ENCODE results near the gene FEM1A. TPM values are rescaled to one million over a fixed set of nuclear protein-coding genes. Genes with fewer than 3 reads are reported as not detected.

The FEM1A gene
- total RNA-seq, 1 experiment from 2014 or later: 15.4 TPM

DNA sequence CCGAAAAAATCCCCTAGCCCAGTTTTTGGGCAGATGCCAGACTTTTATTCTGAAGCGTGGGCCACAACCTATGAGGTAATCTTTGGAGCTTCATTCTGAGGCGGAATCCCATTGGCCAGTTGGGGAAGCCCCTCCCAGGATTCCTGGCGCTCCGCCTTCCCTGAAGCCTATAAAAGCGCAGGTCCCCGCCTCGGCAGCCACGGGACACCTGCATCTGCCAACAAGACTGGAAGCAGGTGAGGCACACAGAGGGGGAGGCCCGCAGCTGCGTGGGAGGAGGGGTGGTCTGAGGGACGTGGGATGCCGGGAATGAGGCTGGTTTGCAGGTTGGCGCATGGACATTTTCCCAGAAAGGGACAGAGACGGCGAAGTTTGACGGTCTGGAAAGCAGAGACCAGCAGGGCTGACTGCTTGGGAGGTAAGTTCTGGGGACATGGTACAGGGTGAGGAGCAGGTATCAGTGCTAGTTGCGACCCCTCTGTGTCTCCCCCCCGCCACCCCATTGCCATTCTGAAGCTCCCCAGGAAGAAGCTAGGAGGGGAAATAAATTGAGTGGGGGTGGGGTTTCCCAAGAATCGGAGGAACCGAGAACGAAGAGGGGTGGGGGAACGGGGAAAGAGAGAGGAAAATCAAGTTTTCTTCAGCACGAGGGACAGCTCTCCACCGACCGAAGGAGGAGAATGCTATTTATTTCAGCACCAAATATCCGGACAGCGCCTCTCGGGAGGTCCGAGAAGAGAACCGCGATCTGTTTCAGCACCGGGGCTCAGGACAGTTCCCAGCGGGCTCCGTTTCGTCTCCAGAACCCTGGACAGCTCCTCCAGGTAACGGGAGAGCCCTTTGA, 22.4 kb upstream of the FEM1A start:
- Mint-ChIP-seq H3K27me3 (ENCODE audit: insufficient read depth, unreplicated experiment) (peaks cover 3% of the 10 kb centered on the region), H3K9me3 (ENCODE audit: unreplicated experiment) (no peaks in the 10 kb centered on the region), H3K4me3 (ENCODE audit: unreplicated experiment) (no peak overlapping the region), H3K27ac (ENCODE audit: low read depth, unreplicated experiment) (no peak overlapping the region), H3K36me3 (ENCODE audit: insufficient read depth, unreplicated experiment) (no peaks in the 10 kb centered on the region), H3K4me1 (ENCODE audit: insufficient read depth, unreplicated experiment) (peaks cover 11% of the 10 kb centered on the region)
- DNase-seq (ENCODE audit: unreplicated experiment): peak; percentile 90
- TF ChIP-seq, protein P1, sequence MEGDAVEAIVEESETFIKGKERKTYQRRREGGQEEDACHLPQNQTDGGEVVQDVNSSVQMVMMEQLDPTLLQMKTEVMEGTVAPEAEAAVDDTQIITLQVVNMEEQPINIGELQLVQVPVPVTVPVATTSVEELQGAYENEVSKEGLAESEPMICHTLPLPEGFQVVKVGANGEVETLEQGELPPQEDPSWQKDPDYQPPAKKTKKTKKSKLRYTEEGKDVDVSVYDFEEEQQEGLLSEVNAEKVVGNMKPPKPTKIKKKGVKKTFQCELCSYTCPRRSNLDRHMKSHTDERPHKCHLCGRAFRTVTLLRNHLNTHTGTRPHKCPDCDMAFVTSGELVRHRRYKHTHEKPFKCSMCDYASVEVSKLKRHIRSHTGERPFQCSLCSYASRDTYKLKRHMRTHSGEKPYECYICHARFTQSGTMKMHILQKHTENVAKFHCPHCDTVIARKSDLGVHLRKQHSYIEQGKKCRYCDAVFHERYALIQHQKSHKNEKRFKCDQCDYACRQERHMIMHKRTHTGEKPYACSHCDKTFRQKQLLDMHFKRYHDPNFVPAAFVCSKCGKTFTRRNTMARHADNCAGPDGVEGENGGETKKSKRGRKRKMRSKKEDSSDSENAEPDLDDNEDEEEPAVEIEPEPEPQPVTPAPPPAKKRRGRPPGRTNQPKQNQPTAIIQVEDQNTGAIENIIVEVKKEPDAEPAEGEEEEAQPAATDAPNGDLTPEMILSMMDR (IDR thresholded peaks at IDR 0.05; ENCODE audit: unreplicated experiment): no peak
- POLR2A ChIA-PET: interaction anchor here (0.6 to 0.7 kb wide), 2 partner anchors 18 to 22 kb away, joined by 4 to 5 read pairs; no protein-coding TSS in a partner anchor
- CTCF ChIA-PET: interaction anchor here (0.6 to 1.4 kb wide), 4 partner anchors 22 to 61 kb away, joined by 3 to 5 read pairs (median 4); partner anchors contain the start of gene FEM1A
- intact Hi-C loops (cut with micrococcal nuclease): no loop called here
- no TSS peak for BruUV-seq (replicated peaks)

DNA sequence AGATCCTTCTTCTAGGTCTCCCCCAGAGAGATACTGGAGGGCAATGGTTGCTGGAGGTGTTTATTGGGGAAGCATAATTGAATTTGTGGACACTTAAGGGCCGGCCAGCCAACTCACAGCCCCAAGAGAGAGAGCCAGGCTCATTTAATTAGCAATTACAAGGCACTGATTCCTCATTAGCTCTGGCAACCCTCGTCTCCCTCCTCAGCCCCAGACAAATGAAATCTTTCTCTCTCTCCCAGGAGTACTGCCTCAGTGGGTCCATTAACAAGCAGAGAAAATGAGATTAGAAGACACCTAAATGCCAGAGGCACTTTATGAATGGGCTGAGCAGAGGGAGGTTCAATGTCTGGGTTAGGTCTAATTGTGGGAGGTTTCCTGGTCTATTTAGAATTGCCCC, 19.0 kb upstream of the FEM1A start:
- TF ChIP-seq, protein P1 (IDR thresholded peaks at IDR 0.05; ENCODE audit: unreplicated experiment): no peak
- Mint-ChIP-seq H3K4me3 (ENCODE audit: unreplicated experiment) (no peak overlapping the region), H3K36me3 (ENCODE audit: insufficient read depth, unreplicated experiment) (no peaks in the 10 kb centered on the region), H3K9me3 (ENCODE audit: unreplicated experiment) (no peaks in the 10 kb centered on the region), H3K27me3 (ENCODE audit: insufficient read depth, unreplicated experiment) (peaks cover under 1% of the 10 kb centered on the region), H3K27ac (ENCODE audit: low read depth, unreplicated experiment) (no peak overlapping the region), H3K4me1 (ENCODE audit: insufficient read depth, unreplicated experiment) (peaks cover 12% of the 10 kb centered on the region)
- no peak for DNase-seq (ENCODE audit: unreplicated experiment)
- ChIA-PET POLR2A (no interaction called here), CTCF (interaction anchor here (0.7 kb wide), 1 partner anchor 136 kb away, joined by 3 read pairs; no protein-coding TSS in a partner anchor)
- intact Hi-C loops (cut with micrococcal nuclease): no loop called here
- BruUV-seq (replicated peaks): no TSS peak

DNA sequence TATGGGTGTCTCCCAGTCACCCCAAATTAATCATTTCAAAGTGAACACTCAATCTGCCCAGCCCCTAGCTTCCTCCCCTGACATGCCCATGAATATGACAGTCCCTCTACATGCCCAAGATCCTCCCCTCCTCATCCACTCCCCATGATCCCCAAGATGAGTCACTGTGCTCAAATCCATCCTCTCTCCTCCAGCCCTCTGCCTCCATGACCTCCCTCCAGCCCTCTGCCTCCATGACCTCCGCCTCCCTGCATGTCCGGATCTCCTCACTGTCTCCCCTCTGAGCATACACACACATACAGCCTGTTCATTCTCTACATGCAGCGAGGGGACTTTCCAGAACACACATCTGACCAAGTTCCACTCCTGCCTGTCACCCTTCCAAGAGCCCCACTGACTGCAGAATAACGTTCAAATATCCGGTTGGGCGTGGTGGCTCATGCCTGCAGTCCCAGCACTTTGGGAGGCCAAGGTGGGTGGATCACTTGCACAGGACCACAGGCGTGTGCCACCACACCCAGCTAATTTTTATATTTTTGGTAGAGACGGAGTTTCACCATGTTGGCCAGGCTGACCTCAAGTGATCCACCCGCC, 18.4 kb upstream of the FEM1A start:
- TF ChIP-seq, protein P1 (IDR thresholded peaks at IDR 0.05; ENCODE audit: unreplicated experiment): no peak
- no TSS peak for BruUV-seq (replicated peaks)
- ChIA-PET POLR2A (no interaction called here), CTCF (interaction anchor here (0.6 to 1.5 kb wide), 4 partner anchors 18 to 237 kb away, joined by 3 to 5 read pairs (median 3); no protein-coding TSS in a partner anchor)
- no peak overlapping the region for H3K4me3 Mint-ChIP-seq (ENCODE audit: unreplicated experiment)
- no peaks in the 10 kb centered on the region for H3K36me3 Mint-ChIP-seq (ENCODE audit: insufficient read depth, unreplicated experiment)
- peaks cover 12% of the 10 kb centered on the region for H3K4me1 Mint-ChIP-seq (ENCODE audit: insufficient read depth, unreplicated experiment)
- peaks cover 6% of the 10 kb centered on the region for H3K27me3 Mint-ChIP-seq (ENCODE audit: insufficient read depth, unreplicated experiment)
- intact Hi-C loops (cut with micrococcal nuclease): no loop called here
- H3K27ac Mint-ChIP-seq (ENCODE audit: low read depth, unreplicated experiment): no peak overlapping the region
- no peak for DNase-seq (ENCODE audit: unreplicated experiment)
- H3K9me3 Mint-ChIP-seq (ENCODE audit: unreplicated experiment): peaks cover 4% of the 10 kb centered on the region

DNA sequence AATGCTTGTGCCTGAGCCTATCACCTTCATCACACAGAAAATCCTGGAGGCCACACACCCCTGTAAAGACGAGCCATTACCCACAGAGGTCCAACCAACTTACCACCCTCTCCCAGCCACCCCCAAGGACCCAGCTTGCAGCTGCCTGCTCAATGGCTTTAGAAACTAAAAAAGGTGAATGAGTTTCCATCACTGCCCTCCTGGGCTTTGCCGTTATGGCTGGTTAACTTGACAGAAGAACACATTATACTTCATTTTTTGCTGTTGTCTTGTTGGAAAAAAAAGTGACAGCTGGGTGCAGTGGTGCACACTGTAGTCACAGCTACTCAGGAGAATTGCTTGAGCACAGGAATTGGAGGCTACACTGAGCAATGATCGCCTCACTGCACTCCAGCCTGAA, 17.4 kb upstream of the FEM1A start:
- intact Hi-C loops (cut with micrococcal nuclease): no loop called here
- no peak for DNase-seq (ENCODE audit: unreplicated experiment)
- H3K27me3 Mint-ChIP-seq (ENCODE audit: insufficient read depth, unreplicated experiment): peaks cover 13% of the 10 kb centered on the region
- POLR2A ChIA-PET: interaction anchor here (0.6 kb wide), 1 partner anchor 365 kb away, joined by 3 read pairs; no protein-coding TSS in a partner anchor
- H3K27ac Mint-ChIP-seq (ENCODE audit: low read depth, unreplicated experiment): no peak overlapping the region
- BruUV-seq (replicated peaks): no TSS peak
- H3K4me3 Mint-ChIP-seq (ENCODE audit: unreplicated experiment): no peak overlapping the region
- CTCF ChIA-PET: interaction anchor here (0.6 to 1.5 kb wide), 6 partner anchors 17 to 236 kb away, joined by 3 to 5 read pairs (median 3); no protein-coding TSS in a partner anchor
- no peaks in the 10 kb centered on the region for H3K36me3 Mint-ChIP-seq (ENCODE audit: insufficient read depth, unreplicated experiment)
- peaks cover 12% of the 10 kb centered on the region for H3K4me1 Mint-ChIP-seq (ENCODE audit: insufficient read depth, unreplicated experiment)
- TF ChIP-seq, protein P1 (IDR thresholded peaks at IDR 0.05; ENCODE audit: unreplicated experiment): no peak
- H3K9me3 Mint-ChIP-seq (ENCODE audit: unreplicated experiment): peaks cover 8% of the 10 kb centered on the region
